HepG2 (cell line): ENCODE data around the gene PIAS1. TPM values are rescaled to one million over a fixed set of nuclear protein-coding genes. Genes with fewer than 3 reads are reported as not detected.

Experiments used
- BCL6 ChIP-seq: IDR thresholded peaks from 2 replicates; pipeline ENCODE4 v1.6.1; 2016; ENCODE audit warnings: missing genetic modification reagents, missing compliant biosample characterization
- GABPB1 ChIP-seq: IDR thresholded peaks from 2 replicates; pipeline ENCODE4 v1.6.1; 2016; ENCODE audit warnings: mild to moderate bottlenecking, missing genetic modification reagents, moderate library complexity, missing compliant biosample characterization
- GATAD2A ChIP-seq: IDR thresholded peaks from 2 replicates; pipeline ENCODE4 v1.6.1; 2016
- HMG20A ChIP-seq: IDR thresholded peaks from 2 replicates; pipeline ENCODE4 v1.6.1; 2016; ENCODE audit warnings: borderline replicate concordance
- HNF4A ChIP-seq: sonication (generic); formaldehyde crosslinking; IDR thresholded peaks from 2 replicates; pipeline ENCODE4 v1.4.0; 2020; ENCODE audit warnings: missing genetic modification reagents
- MXI1 ChIP-seq: IDR thresholded peaks from 3 replicates; pipeline ENCODE4 v1.6.1; 2012; ENCODE audit warnings: low read depth, low read length, inconsistent platforms, borderline replicate concordance
- MZF1 ChIP-seq: sonication (generic); formaldehyde crosslinking; IDR thresholded peaks from 2 replicates; pipeline ENCODE4 v1.8.1; 2023; ENCODE audit warnings: mild to moderate bottlenecking, missing genetic modification reagents, borderline replicate concordance
- NR2F1 ChIP-seq, 2 experiments: fragments of 450-650 bp in 1 of 2; formaldehyde crosslinking in 1 of 2; IDR thresholded peaks; 2 replicates each; pipeline versions ENCODE4 v1.5.0 to v1.6.1; 2016 to 2020; ENCODE audit warnings: mild to moderate bottlenecking in 1 of 2, missing compliant biosample characterization in 1 of 2, missing genetic modification reagents in 1 of 2, moderate library complexity in 1 of 2
- PITX1 ChIP-seq: sonication (generic); formaldehyde crosslinking; IDR thresholded peaks from 2 replicates; pipeline ENCODE4 v1.5.1; 2020; ENCODE audit warnings: mild to moderate bottlenecking, missing genetic modification reagents
- RARA ChIP-seq: IDR thresholded peaks from 2 replicates; pipeline ENCODE4 v1.6.1; 2016; ENCODE audit warnings: missing genetic modification reagents, missing compliant biosample characterization
- SALL1 ChIP-seq: sonication (generic); formaldehyde crosslinking; IDR thresholded peaks from 2 replicates; pipeline ENCODE4 v1.8.0; 2022; ENCODE audit warnings: mild to moderate bottlenecking, missing genetic modification reagents
- SAP130 ChIP-seq: IDR thresholded peaks from 2 replicates; pipeline ENCODE4 v1.6.1; 2016; ENCODE audit warnings: low read depth
- SOX13 ChIP-seq, 3 experiments: fragments of 450-650 bp in 1 of 3; sonication (generic) in 1 of 3; formaldehyde crosslinking in 1 of 3; IDR thresholded peaks in 2 of 3; conservative IDR thresholded peaks in 1 of 3; 2 replicates each; pipeline versions ENCODE4 v1.5.0 to v1.6.1; 2016 to 2020; ENCODE audit warnings: antibody characterized with exemption in 1 of 3, mild to moderate bottlenecking in 1 of 3, missing compliant biosample characterization in 1 of 3, missing genetic modification reagents in 1 of 3, moderate library complexity in 1 of 3
- TEAD3 ChIP-seq: optimal IDR thresholded peaks from 2 replicates; pipeline ENCODE3; 2016; ENCODE audit warnings: borderline replicate concordance
- THAP11 ChIP-seq: IDR thresholded peaks from 2 replicates; pipeline ENCODE4 v1.6.1; 2016; ENCODE audit warnings: missing biosample characterization, missing genetic modification reagents
- ZFP82 ChIP-seq: sonication (generic); formaldehyde crosslinking; IDR thresholded peaks from 2 replicates; pipeline ENCODE4 v1.5.1; 2020; ENCODE audit warnings: mild to moderate bottlenecking, missing genetic modification reagents, borderline replicate concordance
- ZMYM3 ChIP-seq: sonication (generic); formaldehyde crosslinking; IDR thresholded peaks from 2 replicates; pipeline ENCODE4 v1.5.1; 2020; ENCODE audit warnings: mild to moderate bottlenecking, missing genetic modification reagents
- ZNF441 ChIP-seq: sonication (generic); formaldehyde crosslinking; IDR thresholded peaks from 2 replicates; pipeline ENCODE4 v1.7.0; 2021; ENCODE audit warnings: missing genetic modification reagents, borderline replicate concordance
- ZNF614 ChIP-seq: IDR thresholded peaks from 2 replicates; pipeline ENCODE4 v1.6.1; 2018; ENCODE audit warnings: missing biosample characterization, missing genetic modification reagents, inconsistent platforms, borderline replicate concordance
- ZNF7 ChIP-seq: IDR thresholded peaks from 2 replicates; pipeline ENCODE4 v1.6.1; 2016; ENCODE audit warnings: missing biosample characterization, missing genetic modification reagents
- polyA plus RNA-seq, 8 experiments: library from polyadenylated mRNA; depleted of rRNA in 3 of 8; stranded (reverse) in 7 of 8; unstranded in 1 of 8; fragments of >200 nt; fragmentation: Illumina TruSeq in 4 of 8; extraction: Trizol in 4 of 8; gene quantifications; 2 replicates each; pipeline versions ENCODE4 v1.2.1 to v1.2.3, GENCODE V29; 2011 to 2016; ENCODE audit warnings: low read depth in 4 of 8, missing spikeins in 1 of 8, mixed read lengths in 1 of 8; ENCODE audit not compliant: insufficient read depth in 1 of 8
- total RNA-seq, 5 experiments: library from RNA; depleted of rRNA; stranded (reverse); fragments of >200 nt; fragmentation: Illumina TruSeq; extraction: Trizol; gene quantifications; 2 replicates each; pipeline ENCODE4 v1.2.3, GENCODE V29; 2016; ENCODE audit warnings: low read depth in 1 of 5
- TF ChIP-seq, protein P1 (sequence below): IDR thresholded peaks from 2 replicates; pipeline ENCODE4 v1.4.0; 2020; ENCODE audit warnings: mild to moderate bottlenecking, missing genetic modification reagents
- TF ChIP-seq, protein P2 (sequence below): sonication (generic); formaldehyde crosslinking; IDR thresholded peaks from 2 replicates; pipeline ENCODE4 v1.8.1; 2022; ENCODE audit warnings: mild to moderate bottlenecking, missing genetic modification reagents
- TF ChIP-seq, protein P3 (sequence below): sonication (generic); formaldehyde crosslinking; conservative IDR thresholded peaks from 2 replicates; pipeline ENCODE4 v1.4.0; 2020; ENCODE audit warnings: mild to moderate bottlenecking, missing genetic modification reagents, moderate library complexity

PIAS1 gene
- total and polyA plus RNA-seq, 2 of the 13 experiments (the other 11 are each of a cell fraction or from before 2014, with no cell fraction given), result 20.7 to 33.7 TPM

GRCh38 chr15:68232449-68232848 is 178.3 kb downstream of the PIAS1 start (continued):
- TF ChIP-seq, protein P1, sequence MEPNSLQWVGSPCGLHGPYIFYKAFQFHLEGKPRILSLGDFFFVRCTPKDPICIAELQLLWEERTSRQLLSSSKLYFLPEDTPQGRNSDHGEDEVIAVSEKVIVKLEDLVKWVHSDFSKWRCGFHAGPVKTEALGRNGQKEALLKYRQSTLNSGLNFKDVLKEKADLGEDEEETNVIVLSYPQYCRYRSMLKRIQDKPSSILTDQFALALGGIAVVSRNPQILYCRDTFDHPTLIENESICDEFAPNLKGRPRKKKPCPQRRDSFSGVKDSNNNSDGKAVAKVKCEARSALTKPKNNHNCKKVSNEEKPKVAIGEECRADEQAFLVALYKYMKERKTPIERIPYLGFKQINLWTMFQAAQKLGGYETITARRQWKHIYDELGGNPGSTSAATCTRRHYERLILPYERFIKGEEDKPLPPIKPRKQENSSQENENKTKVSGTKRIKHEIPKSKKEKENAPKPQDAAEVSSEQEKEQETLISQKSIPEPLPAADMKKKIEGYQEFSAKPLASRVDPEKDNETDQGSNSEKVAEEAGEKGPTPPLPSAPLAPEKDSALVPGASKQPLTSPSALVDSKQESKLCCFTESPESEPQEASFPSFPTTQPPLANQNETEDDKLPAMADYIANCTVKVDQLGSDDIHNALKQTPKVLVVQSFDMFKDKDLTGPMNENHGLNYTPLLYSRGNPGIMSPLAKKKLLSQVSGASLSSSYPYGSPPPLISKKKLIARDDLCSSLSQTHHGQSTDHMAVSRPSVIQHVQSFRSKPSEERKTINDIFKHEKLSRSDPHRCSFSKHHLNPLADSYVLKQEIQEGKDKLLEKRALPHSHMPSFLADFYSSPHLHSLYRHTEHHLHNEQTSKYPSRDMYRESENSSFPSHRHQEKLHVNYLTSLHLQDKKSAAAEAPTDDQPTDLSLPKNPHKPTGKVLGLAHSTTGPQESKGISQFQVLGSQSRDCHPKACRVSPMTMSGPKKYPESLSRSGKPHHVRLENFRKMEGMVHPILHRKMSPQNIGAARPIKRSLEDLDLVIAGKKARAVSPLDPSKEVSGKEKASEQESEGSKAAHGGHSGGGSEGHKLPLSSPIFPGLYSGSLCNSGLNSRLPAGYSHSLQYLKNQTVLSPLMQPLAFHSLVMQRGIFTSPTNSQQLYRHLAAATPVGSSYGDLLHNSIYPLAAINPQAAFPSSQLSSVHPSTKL (CRISPR knock-in tag), result peak; percentile 39; the same call in 1 of the 2 replicates
- TF ChIP-seq SOX13 (IDR thresholded peaks at IDR 0.05) (no peak), SOX13 (CRISPR knock-in tag; conservative IDR thresholded peaks at IDR 0.05 in 1 of 2, IDR thresholded peaks at IDR 0.05 in 1 of 2) (0 out of 4 replicates have a peak, but pooled peaks of 1 of the 2 experiments have one; percentile 14), ZNF614 (peak; percentile 39; the same call in 1 of the 2 replicates), ZFP82 (CRISPR knock-in tag) (no peak), ZMYM3 (CRISPR knock-in tag) (0 out of 2 replicates have a peak, but pooled peaks have one; percentile 31), GABPB1 (CRISPR knock-in tag) (peak; percentile 21; the same call in 1 of the 2 replicates), ZNF441 (CRISPR knock-in tag) (peak; percentile 35; the same call in 1 of the 2 replicates), TEAD3 (CRISPR knock-in tag) (peak; percentile 51), NR2F1 (CRISPR knock-in tag; IDR thresholded peaks at IDR 0.05) (0 out of 4 replicates have a peak, but pooled peaks of 1 of the 2 experiments have one; percentile 24), ZNF7 (CRISPR knock-in tag) (0 out of 2 replicates have a peak, but pooled peaks have one; percentile 7), RARA (CRISPR knock-in tag) (peak; percentile 66), SAP130 (CRISPR knock-in tag) (peak; percentile 39), SALL1 (peak; percentile 51; the same call in 1 of the 2 replicates), MXI1 (no peak), THAP11 (CRISPR knock-in tag) (peak; percentile 11; the same call in 1 of the 2 replicates), HMG20A (peak; percentile 49; the same call in 1 of the 2 replicates), GATAD2A (peak; percentile 57), HNF4A (peak; percentile 85), BCL6 (CRISPR knock-in tag) (0 out of 2 replicates have a peak, but pooled peaks have one; percentile 3), PITX1 (peak; percentile 80; the same call in 1 of the 2 replicates), MZF1 (CRISPR knock-in tag) (no peak)
- TF ChIP-seq, protein P2, sequence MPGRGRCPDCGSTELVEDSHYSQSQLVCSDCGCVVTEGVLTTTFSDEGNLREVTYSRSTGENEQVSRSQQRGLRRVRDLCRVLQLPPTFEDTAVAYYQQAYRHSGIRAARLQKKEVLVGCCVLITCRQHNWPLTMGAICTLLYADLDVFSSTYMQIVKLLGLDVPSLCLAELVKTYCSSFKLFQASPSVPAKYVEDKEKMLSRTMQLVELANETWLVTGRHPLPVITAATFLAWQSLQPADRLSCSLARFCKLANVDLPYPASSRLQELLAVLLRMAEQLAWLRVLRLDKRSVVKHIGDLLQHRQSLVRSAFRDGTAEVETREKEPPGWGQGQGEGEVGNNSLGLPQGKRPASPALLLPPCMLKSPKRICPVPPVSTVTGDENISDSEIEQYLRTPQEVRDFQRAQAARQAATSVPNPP (CRISPR knock-in tag), result no peak
- TF ChIP-seq, protein P3, sequence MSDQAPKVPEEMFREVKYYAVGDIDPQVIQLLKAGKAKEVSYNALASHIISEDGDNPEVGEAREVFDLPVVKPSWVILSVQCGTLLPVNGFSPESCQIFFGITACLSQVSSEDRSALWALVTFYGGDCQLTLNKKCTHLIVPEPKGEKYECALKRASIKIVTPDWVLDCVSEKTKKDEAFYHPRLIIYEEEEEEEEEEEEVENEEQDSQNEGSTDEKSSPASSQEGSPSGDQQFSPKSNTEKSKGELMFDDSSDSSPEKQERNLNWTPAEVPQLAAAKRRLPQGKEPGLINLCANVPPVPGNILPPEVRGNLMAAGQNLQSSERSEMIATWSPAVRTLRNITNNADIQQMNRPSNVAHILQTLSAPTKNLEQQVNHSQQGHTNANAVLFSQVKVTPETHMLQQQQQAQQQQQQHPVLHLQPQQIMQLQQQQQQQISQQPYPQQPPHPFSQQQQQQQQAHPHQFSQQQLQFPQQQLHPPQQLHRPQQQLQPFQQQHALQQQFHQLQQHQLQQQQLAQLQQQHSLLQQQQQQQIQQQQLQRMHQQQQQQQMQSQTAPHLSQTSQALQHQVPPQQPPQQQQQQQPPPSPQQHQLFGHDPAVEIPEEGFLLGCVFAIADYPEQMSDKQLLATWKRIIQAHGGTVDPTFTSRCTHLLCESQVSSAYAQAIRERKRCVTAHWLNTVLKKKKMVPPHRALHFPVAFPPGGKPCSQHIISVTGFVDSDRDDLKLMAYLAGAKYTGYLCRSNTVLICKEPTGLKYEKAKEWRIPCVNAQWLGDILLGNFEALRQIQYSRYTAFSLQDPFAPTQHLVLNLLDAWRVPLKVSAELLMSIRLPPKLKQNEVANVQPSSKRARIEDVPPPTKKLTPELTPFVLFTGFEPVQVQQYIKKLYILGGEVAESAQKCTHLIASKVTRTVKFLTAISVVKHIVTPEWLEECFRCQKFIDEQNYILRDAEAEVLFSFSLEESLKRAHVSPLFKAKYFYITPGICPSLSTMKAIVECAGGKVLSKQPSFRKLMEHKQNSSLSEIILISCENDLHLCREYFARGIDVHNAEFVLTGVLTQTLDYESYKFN (CRISPR knock-in tag), result peak; percentile 55
